Measurements from ENCODE around the gene TENM3.
"Not testable (repeated sequence)": the region's sequence is repeated elsewhere in the genome, so short reads cannot be mapped to it uniquely, and the experiment has no call there.

TENM3 gene

DNA sequence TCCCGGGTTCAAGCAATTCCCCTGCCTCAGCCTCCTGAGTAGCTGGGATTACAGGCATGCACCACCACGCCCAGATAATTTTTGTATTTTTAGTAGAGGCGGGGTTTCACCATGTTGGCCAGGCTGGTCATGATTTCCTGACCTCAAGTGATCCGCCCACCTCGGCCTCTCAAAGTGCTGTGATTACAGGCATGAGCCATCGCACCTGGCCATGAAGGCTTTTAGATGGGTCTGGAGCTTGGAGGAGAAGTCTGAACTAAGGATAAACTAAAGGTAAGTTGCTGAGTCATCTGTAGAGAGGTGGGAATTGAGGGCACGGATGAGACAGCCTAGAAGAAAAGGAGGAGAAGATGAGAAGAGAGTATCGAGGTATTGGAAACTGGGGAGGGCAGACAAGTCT is at the start of gene TENM3:
TSS of gene TENM3 (plus strand) at position 199 of the 400 bp plus-strand sequence. CDS start 80,619 bp downstream, outside the sequence.
- DNase-seq = not testable (repeated sequence)

DNA sequence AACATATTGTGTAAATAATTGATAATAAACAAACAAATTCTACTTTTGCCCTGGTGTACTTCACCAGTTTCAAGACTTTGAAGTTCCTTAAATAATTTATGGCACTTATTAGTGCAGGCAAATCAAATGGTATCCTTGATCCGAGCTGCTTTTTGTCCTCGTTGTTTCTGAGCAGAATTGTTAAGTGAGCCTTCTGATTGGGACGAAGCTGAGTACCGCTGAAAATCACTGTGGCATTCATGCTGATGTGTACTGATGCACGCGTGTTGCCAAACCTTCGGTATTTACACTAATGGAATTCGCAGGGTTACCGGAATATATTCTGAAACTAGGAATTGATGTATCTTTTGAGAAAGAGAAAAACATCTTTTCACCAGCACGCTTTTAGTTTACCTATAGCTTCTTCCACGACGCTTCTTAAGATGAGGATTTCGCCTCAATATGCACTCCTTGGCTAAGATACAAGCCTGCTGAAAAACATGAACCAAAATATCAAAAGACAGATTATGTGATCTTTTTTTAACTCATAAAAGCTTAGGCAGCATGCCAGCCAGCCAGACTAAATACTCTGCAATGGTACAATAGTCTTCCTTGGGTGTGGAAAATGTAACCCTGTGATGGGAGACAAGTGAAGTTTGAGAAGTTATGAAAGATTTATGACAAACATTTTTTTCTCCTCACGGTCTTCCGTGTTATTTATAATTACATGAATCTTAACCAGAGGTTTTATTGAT is 48.9 kb upstream of the TENM3 start:
- no peak for DNase-seq

DNA sequence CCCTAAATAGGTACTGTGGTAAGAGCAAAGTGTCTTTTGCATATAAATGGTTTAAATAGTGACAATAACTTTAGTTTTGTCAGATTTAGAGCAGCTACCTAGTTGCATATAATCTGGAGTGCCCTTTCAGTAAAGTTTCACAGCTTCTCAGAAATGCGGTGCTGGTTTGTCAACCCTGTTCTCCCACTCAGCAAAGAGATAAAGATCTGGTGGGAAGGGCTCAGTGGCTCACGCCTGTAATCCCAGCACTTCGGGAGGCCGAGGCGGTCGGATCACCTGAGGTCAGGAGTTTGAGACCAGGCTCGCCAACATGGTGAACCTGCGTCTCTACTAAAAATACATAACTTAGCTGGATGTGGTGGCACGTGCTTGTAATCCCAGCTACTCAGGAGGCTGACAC is 45.6 kb upstream of the TENM3 start:
- no peak for DNase-seq

DNA sequence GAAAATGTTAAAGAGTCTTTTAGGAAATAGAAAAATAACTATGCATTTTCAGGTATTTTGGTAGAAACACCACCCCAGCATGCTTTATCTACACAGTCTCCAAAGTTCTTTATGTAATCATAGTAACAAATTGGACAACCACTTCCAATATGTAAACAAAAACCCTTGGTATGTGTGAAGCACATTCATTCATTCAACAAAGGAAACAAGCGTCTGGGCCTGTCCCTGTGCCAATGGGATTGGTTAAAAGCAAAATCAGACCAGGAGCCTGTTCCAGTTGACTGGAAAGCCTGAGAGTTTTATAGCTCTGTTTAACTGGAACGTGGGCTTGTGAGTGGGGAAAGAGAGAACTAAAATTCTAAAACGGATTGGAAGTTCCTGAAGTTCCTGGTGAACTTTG is 41.3 kb upstream of the TENM3 start:
- DNase-seq = no peak

DNA sequence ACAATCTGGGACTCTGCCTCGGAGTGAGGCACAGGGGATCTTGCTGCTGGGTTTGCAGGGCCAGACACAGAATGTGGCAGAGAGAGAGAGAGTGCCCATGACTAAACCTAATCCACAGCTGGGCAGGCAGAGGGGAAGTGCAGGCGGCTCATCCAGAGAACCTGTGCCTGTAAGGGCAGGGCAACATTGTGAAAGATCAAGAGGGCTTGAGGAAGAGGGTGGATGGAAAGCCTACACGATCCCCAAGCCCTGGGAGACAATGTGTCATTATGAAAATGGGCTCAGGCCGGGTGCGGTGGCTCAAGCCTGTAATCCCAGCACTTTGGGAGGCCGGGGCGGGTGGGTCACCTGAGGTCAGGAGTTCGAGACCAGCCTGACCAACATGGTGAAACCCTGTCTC is 40.6 kb upstream of the TENM3 start:
- no peak for DNase-seq

DNA sequence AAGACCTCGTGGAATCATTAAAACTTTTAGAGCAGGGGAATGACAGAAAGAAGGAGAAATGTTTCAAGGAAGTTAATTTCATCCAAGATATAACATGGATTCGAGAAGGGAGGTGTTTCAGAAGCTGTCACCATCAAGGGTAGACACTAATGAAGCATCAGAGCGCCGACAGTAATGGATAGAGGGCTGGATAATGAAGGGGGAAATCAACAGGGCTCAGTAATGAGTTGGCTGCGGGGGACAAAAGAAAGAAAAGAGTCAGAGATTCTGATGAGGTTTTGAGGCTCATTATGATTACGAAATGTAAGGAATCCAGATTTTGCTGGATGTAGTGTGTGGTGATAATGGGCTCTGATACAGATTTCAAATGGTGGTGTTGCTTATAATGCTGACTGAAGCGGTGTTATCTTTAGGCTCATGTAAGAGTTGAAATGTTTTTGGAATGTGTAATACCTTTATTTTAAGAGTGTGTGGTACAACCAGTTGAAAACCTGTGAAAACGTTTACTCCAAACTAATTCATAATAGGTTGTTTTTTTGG is 39.3 kb upstream of the TENM3 start:
- DNase-seq = no peak

DNA sequence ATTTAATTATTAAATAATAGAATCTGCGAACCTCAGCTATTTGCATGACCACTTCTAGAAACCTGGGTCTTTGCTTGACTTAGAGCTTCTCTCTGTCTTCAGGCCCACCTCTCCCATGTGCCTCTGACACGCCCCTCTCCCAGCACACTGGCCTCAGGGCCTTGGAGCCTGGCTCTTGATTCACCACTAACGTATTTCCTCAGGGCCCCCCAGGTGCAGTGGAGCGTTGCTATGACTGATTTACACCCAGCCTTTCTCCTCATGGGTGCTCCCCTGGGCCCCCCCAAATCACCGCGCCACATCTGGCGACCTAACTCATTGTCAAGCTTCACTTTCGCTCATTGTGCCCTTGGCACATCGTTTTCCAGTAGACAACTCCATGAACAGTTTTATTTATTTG is 37.9 kb upstream of the TENM3 start:
- no peak for DNase-seq

DNA sequence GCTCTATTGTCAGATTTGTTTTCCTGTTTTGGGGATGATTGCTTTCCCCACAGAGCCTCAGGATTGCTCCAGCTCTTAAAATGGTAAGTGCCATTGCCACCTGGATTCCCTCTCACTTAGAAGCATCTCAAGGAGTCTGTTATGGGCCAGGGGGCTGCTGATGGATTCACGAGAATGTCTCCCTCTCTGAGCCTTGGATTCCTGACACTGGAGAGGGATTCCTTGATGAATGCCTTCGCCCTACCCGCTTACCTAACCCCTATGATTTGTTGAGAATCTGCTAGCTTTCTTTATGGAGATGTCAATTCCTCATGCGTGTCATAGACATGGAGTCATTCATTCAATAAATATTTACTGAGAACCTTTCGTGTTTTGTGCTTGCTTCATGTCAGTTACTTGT is 36.9 kb upstream of the TENM3 start:
- no peak for DNase-seq

DNA sequence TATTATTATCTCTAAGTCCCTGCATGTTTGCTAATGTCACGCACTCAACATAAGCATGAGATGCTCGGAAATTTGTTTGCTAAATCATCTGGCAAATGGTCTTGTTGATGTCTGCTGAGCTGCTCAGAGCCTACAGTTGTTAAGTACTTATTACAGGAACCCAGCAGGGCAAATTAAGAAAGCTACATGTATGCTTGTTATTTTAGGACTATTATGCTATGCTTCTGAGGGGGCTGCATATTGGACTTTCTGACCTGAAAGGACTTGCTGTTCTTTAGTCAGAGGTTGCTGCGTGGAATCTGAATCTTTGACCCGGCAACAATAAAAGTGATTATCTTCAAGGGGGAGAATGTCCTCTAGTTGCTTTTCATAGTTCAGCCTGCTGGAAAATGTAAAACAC is 36.3 kb upstream of the TENM3 start:
- DNase-seq = no peak

DNA sequence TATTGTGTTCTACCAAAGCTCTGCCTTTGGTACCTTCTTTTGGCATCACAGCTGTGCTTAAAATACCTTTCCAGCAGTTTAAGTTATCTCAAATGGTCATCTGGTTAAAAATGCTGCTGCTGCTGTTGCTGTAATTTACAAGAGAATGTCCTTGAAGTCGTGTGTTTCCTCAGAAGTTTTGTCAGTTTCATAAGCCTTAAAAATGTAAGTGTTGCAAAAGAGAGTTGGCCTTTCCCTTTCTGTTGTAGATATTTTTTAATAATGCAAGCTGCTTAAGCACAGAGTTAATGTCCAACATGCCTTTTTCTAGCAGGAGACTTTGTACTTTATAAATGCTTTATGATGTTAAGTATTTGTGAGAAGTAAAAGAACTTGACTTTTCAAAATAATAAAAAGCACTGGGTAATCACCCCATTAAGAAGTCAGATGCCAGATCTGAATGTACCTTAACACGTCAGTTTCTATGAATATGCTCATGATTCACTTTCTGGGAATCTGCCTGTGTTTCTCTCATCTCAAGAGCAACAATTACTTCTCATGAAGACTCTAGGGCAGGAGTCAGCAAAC is 35.3 kb upstream of the TENM3 start:
- no peak for DNase-seq

DNA sequence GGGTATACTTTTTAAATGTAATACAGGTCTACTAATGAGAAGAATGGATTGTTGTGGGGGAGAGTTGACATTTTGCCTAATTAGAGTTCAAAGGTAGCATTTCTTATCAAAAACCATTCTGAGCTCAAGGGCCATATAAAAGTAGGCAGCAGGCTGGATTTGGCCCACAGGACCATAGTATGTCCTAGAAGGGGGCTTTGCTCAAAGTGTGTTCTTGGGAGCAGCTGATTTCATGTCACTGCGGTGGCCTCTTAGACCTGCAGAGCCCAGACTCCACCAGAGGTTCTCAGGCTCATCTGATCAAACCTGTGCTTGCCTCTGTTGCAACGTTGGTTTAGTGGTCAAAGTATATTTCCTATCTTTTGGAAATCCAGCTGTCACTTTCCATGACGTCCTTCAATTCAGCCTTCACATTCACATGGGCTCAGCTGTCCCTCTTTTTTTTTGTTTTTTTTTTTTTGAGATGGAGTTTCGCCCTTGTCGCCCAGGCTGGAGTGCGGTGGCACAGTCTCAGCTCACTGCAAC is 34.6 kb upstream of the TENM3 start:
- no peak for DNase-seq

DNA sequence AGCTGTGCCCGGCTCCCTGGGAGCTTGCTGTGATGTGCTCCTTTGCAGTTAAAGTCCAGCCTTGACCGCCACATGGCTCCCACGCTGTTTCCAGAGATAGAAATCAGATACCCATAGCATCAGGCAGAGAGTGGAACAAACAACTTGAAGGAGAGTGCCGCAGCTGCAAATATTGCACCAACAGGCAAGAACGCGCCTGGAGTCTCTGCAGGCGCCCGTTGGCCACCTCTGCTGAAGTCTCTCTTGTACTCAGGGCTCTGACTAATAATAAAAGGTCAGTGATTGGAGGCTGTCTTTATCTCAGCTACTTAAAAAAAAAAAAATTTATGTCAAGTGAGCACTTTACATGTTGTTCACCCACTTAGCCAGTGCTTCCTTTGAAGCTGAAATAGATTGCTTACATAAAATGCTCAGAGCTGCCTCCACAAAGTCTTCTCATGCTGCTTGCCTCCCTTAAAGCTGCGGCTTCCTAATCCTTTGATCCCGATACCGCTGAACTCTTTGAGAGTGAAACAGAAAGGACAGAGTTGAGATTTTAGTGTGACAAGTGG is 30.9 kb upstream of the TENM3 start:
- DNase-seq = no peak

DNA sequence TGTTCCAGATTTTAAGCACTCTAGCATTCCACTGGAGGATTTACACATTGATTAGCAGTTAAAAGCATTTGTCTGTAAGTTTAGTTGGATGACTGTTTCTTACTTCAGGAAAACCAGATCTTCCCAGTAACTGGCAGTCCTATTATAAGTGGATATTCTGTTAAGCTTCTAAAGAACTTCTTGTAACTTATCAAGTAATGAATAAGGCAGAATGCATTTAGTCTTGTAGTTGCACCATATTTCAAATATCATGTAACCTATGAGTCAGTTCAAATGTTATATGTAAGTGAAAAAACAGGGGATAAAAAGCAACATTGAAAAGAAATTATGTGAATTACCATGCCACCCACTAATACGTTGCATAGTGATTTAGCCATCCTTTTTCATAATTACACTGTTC is 30.2 kb upstream of the TENM3 start:
- DNase-seq = no peak

DNA sequence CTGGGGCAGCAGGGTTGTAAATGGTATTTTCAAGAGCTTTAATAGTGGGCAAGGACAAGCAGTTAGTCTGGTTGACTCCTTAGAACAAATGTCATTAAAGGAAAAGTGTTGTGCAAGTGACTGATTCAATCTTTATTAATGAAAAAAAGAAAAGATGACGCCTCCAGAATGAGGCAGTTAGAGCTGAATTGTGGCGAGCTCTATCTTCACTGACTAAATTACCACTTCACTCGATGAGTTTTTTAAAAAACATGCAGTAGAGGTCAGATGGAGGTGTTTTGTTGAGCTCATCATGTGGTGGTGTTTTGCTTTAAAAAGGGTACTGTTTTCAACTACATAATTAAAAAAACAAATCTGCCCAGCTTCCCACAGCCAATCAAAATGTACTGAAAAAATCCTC is 28.1 kb upstream of the TENM3 start:
- DNase-seq = no peak

DNA sequence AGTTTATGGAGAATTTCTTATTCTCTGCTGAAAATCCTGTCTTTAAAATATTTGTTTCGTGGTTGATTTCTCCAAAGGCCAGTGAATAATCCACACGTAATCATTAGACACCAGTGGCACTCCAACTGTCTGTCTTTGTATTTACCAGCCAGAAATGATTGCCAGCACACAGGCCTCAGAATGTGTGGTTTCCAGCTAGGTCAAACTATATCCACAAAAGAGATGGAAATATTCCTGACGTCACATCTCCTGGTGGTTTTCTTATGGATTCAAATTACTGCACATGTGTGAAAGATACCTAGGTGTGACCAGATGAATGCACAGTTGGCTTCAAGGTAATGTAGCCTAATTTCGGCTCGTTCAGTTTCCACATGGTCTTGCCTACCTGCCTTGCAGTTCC is 27.2 kb upstream of the TENM3 start:
- no peak for DNase-seq

DNA sequence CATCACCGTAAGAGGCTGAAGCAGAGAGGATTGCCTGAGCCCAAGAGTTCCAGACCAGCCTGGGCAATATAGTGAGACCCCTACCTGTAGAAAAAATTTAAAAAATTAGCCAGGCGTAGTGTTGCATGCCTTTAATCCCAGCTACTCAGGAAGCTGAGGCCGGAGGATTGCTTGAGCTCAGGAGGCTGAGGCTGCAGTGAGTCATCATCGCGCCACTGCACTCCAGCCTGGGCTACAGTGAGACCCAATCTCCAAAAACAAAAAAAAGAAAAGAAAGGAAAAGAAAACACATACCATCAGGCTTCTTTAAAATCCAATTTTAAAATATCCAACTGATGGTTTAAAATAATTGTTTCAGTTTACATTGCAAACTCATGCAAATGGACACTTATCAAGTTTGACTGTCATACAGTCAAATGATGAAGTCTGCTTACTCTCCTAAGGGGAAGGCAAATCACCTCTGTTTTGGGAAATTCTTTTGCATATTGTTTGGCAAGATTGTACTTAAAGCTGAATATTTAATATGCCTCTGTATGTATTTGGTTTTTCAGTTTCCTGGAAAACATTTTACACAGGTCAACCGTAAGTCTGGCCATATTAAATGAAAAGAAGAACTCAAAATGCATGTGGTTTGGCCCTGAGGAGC is 23.7 kb upstream of the TENM3 start:
- no peak for DNase-seq

DNA sequence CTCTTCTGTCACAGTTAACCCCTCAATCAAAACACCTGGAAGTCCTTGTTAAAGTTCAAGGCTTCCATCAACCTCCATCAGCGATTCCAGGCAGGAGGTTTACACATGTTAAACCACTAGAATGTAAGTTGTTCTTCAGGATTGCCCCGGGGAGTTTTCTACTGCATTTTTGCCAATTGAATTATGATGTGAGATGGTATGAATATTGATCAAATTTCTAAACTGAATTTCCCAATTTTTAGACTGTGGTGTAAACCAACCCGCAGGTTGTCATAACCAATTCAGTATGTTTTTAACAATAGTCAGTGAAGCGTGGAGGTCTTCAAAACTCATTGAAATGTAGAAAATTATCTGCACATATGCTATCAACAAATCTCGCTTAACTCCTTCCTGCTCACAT is 21.2 kb upstream of the TENM3 start:
- no peak for DNase-seq

DNA sequence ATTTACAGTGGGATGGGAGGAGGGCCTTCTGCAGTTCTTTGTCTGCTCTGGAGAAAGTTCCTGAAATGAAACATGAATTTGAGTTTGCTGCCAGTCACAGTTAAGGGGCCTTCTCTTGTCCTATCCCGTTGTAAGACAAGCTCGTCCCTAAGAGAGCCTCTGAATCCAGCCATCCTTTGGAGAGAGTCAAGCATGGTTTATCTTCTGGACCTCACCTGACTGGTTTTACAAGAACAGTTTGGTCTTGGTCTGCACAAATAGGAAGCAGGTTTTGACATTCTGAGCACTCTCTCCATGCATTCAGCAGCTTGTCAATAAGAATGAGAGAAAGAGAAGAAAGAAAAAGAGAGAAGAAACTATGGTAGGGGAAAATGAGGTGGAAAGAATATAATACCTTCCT is 20.4 kb upstream of the TENM3 start:
- DNase-seq = no peak

DNA sequence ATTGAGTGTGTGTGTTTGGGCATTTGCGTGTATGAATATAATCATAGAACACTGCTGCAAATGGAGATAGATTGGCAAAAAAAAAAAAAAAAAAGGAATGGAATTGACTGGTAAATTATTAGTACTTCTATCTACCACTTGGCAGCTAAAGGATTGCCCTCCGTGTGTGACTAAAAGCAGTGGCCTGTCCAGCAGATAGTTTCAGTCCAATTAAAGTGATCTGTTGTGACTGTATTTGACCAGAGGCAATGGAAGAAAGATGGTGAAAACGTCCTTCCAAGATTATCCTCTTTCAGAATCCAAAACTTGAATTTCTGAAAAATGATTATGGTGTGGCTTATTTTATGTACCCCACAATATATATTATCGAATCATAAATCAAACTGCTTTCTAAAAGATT is 19.5 kb upstream of the TENM3 start:
- DNase-seq = no peak

DNA sequence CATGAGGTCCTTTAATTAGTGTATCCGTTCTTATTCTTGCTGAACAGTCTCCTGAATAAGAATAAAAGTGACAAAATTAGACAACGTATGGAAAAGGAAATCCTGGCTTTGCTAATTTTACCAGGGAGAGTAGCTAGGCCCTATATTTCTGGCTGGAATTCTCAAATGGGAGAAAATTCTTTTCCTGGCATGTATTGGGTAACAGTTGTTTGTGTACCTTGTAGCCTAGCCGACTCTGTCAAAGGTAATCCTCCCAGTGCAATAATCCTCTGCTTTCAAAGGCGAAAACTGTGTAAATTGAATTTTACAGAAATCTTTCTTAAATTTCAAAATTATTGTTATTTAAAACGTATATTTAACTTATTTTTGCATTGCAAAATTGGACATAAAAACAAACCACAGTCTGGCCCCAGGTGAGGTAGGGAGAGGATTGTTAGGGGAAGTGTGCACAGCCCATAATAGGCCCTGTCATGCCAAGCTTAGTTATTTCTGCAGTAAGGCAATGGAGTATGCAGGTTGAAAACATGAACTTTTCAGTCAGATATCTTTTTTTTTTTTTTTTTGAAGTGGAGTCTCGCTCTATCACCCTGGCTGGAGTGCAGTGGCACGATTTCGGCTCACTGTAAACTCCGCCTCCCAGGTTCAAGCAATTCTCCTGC is 18.9 kb upstream of the TENM3 start:
- DNase-seq = no peak

DNA sequence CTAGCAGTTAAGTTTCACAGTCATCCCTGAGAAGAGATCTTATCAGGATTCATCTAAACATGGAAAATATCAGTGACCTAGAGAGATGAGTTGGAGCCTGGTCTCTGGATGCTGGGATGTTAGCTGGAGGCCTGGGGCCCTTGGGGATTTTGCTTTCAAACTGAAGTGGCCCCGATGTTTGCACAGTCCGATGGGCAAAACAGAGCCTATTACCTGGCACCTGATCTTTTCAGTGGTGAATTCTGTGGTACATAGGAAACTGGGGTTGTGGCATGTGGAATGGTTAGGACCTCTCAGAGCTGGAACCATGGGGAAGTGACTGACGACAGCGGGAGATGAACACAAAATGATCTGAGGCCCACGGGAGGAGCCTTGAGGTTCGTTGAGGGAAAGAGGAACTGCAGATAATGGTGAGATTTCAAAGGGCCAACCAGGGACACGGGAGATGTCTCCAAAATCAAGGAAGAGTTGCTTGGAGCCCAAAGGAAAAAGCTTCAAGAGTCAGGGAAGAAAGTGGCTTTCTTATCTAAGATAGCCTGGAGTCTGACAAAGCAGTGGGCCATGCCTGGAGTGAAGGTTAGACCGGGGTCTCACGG is 17.8 kb upstream of the TENM3 start:
- DNase-seq = no peak

DNA sequence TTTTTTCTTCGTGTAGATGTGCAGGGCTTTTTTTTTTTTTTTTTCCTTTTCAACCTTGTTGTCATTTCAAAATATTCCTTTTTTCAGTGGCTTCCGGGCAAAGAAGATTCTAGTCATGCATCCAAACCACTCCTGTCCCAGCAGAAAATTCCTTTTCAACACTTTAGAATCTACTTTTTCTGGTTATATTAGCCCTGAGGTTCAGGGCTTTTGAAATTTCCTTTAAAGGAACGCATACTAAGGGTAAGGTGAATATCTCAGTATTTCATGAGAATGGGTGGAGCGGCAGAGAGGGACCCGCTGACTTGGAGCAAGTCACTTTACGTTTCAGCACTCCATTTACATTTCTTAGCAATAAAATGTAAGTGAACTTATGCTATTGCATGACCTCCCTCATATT is 15.6 kb upstream of the TENM3 start:
- DNase-seq = no peak
